OCI-LY1 (cell line): ENCODE results near the gene GSX2.

Source experiments
- EZH2 ChIP-seq: fragments of 200-600 bp; sonication (generic), shearing (Covaris generic); IDR thresholded peaks from 2 replicates; pipeline ENCODE4 v1.8.0; 2017; ENCODE audit warnings: borderline replicate concordance, mixed run types, mild to moderate bottlenecking, antibody characterized with exemption, low read length, moderate library complexity, mixed read lengths
- TF ChIP-seq, protein P1 (sequence below): fragments of 200-600 bp; sonication (generic), shearing (Covaris generic); IDR thresholded peaks from 2 replicates; pipeline ENCODE4 v1.5.1; 2017; ENCODE audit warnings: mild to moderate bottlenecking, antibody characterized with exemption, low read length, moderate library complexity, mixed read lengths

GRCh38 chr4:54100595-54101189, 729 bp downstream of the GSX2 start:
- TF ChIP-seq, protein P1, sequence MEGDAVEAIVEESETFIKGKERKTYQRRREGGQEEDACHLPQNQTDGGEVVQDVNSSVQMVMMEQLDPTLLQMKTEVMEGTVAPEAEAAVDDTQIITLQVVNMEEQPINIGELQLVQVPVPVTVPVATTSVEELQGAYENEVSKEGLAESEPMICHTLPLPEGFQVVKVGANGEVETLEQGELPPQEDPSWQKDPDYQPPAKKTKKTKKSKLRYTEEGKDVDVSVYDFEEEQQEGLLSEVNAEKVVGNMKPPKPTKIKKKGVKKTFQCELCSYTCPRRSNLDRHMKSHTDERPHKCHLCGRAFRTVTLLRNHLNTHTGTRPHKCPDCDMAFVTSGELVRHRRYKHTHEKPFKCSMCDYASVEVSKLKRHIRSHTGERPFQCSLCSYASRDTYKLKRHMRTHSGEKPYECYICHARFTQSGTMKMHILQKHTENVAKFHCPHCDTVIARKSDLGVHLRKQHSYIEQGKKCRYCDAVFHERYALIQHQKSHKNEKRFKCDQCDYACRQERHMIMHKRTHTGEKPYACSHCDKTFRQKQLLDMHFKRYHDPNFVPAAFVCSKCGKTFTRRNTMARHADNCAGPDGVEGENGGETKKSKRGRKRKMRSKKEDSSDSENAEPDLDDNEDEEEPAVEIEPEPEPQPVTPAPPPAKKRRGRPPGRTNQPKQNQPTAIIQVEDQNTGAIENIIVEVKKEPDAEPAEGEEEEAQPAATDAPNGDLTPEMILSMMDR, result no peak
- TF ChIP-seq EZH2, result no peak
